HG02981 (cell line): ENCODE data around the gene CPT1C.

Source experiments
- ATAC-seq: cut with Tn5 transposase; IDR thresholded peaks from one replicate; pipeline ENCODE4 v1.9.1; 2021; ENCODE audit warnings: mild to moderate bottlenecking, moderate library complexity; ENCODE audit not compliant: unreplicated experiment

CPT1C gene

GRCh38 chr19:49749771-49750170 is 58.9 kb downstream of the CPT1C start:
- ATAC-seq: no peak

- no peak for ATAC-seq
Measured at GRCh38 chr19:49752701-49753100, 61.8 kb downstream of the CPT1C start.

- no peak for ATAC-seq
Measured at GRCh38 chr19:49755956-49756355, 65.0 kb downstream of the CPT1C start.

GRCh38 chr19:49758292-49758691 is 67.4 kb downstream of the CPT1C start:
- ATAC-seq: no peak

GRCh38 chr19:49761249-49761624 is 70.3 kb downstream of the CPT1C start:
- no peak for ATAC-seq

GRCh38 chr19:49761625-49762311 is 70.9 kb downstream of the CPT1C start:
- no peak for ATAC-seq

- ATAC-seq: no peak
Measured at GRCh38 chr19:49763230-49763629, 72.3 kb downstream of the CPT1C start, which contains the start of gene TSKS. Gene TSKS (minus strand): TSS chr19:49763306. CDS start chr19:49763247, 59 bp downstream.
